GM20000 (cell line): ENCODE data around the gene ZMAT3.

Source experiments
- DNase-seq: peaks from one replicate; pipeline ENCODE4 v3.0.0; 2012; ENCODE audit warnings: low spot score
- TF ChIP-seq, protein P1 (sequence below): IDR thresholded peaks from 2 replicates; pipeline ENCODE4 v1.5.1; 2012; ENCODE audit warnings: mild to moderate bottlenecking, control low read depth; ENCODE audit errors: extremely low read depth, missing control alignments

The ZMAT3 gene

DNA sequence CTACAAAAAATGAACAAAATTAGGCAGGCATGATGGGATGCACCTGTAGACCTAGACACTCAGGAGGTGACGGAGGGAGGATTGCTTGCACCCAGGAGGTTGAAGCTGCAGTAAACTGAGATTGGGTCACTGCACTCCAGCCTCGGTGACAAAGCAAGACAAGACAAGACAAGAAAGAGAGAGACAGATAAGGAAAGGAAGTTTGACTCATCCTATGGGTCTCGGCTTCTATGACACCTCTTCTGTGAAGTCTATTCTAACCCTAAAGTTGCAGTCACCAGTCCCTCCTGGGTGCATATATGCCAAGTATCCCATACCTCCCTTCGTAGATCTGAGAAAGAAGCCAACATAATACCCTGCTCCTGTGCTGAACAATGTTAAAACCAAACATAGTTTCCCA, 7.9 kb upstream of the ZMAT3 start:
- TF ChIP-seq, protein P1, sequence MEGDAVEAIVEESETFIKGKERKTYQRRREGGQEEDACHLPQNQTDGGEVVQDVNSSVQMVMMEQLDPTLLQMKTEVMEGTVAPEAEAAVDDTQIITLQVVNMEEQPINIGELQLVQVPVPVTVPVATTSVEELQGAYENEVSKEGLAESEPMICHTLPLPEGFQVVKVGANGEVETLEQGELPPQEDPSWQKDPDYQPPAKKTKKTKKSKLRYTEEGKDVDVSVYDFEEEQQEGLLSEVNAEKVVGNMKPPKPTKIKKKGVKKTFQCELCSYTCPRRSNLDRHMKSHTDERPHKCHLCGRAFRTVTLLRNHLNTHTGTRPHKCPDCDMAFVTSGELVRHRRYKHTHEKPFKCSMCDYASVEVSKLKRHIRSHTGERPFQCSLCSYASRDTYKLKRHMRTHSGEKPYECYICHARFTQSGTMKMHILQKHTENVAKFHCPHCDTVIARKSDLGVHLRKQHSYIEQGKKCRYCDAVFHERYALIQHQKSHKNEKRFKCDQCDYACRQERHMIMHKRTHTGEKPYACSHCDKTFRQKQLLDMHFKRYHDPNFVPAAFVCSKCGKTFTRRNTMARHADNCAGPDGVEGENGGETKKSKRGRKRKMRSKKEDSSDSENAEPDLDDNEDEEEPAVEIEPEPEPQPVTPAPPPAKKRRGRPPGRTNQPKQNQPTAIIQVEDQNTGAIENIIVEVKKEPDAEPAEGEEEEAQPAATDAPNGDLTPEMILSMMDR: no peak
- DNase-seq: no peak

DNA sequence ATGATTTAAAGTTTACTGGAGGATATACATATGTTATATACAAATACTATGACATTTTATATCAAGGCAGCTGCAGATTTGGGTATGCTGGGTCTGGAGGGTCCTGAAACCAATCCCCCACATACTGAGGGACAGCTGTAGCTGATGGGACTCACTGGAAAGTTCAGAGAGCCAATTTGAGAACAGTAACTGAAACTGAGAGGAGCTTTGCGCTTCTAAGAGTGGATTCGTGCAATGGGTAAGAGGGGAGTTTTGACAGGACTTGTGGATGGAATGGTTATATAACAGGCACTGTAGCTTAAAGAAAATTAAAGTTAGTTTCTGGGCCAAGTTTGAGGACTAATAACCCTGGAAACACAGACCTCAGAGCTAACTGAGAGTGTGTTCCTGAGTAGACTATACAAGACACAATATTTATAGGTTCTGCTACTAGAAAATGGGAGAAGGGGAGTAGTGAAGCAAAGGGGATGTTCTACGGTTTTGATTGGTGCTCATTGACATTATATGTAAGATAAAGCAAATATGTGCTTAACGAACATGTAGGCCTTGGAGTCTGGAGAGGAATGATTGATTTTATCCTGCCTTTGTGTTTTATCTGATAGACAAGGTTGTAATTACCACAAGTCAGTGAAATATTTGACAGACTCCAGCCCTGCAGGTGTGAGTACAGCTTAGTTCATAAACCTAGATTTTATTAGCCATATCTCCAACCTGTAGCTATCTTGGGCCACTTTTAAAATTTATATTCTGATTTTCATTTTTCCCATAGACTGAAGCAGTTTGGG, 4.8 kb upstream of the ZMAT3 start:
- TF ChIP-seq, protein P1: no peak
- DNase-seq: no peak

DNA sequence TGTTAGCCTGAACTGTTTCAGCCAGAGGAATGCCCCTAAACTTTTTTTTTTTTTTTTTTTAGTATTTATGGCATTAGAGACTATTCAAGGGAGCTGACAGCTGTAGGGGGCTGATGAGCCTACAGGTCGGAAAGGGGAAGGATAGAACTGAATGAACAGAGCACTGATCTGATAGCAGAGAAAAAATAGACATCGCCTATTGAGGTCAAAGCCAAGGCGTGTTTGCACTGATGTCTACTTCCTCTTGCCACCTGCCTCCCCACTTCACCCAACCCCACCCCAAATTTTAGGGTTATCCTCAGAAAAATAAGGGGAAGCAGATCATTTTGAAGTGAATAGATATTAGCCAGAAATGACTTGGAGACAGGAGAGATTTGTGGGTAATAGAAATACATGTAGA, 3.0 kb upstream of the ZMAT3 start:
- no peak for DNase-seq
- TF ChIP-seq, protein P1: no peak

DNA sequence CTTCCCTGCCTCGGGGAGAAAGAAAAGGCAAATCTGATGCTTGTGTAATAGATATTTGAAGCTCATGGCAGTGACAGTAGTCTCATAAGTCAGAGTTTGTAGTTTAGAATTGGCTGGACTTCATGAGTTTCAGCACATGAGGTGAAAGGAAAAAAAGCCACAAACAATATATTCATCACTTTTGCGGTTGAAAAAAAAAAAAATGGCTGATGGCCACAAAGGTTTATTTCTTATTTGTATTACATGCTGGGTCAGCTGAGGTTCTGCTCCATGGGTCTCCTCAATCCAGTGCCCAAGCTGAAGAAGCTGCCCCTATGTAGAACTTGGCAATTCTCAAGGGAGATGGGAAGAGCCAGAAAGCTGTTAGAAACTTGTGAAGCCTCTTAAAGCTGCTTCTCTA, 2.2 kb upstream of the ZMAT3 start:
- DNase-seq: no peak
- TF ChIP-seq, protein P1: no peak

DNA sequence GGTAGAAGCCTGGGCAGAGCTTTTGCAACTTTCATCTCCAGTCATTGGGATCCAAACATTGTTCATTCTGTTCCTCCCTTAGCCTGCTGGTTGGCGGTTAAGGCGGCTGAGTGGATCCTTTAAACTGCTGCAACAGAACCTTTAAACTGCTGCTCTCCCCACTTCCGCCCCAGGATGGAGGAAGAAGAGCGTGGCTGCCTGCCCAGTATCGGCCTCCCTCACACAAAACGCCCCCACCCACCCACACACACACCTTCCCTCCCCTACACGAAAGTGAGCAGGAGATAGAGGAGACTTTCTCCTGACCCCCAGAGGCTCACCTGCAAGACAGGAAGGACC, 460 bp upstream of the ZMAT3 start:
- peak; percentile 60 for DNase-seq
- TF ChIP-seq, protein P1: no peak

DNA sequence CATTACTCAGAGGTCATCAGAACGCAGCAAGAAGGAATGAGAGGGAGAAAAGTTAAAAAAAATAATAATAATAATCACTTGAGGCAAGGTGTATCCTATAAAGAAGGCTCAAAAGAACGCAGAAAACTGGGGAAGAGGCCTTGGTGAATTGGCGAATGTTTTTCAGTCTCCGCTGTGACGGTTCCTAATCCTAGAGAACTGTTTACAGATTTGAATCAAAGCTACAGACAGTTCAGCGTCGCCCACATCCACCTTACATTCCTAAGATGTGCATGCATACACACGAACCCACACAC, 634 bp downstream of the ZMAT3 start:
- no peak for DNase-seq
- TF ChIP-seq, protein P1: no peak

DNA sequence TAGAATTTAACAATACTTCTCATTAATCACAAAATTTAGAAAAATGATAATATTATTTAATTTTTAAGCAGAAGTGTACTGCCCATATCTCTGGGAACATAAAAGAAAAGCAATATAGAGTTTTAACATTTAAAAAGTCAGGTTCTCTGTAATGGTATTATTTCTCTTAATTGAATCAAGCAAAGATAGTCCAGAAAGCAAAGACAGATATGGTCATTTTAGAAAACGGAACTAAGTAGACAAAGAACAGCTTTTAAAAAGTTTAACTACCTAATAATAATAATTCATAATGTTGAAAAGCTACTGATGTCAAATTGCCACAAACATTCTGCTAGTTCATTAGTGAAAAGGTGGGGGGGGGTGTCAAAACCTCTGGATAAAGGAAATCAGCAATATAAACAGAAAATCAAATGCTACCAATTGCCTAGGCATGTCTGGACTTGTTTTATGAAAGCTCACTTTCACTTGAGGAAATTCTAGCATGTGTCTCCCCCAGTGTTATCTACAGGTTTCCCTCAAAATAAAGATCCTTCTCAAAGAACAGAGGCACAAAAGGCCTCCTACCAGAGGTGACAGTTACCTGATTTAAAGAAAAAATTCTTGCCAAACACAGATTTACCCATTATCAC, 1.7 kb downstream of the ZMAT3 start:
- TF ChIP-seq, protein P1: no peak
- no peak for DNase-seq
